Activated T-helper 2 cell treated with anti-CD3 and anti-CD28 coated beads, Interferon-gamma antibody, Interleukin-2, Interleukin-4, amounts not matched to agents 10 μg/mL and 5 μg/mL and 100 μg/mL, durations not matched to agents 14 hours and 24 hours and 36 hours (primary cell): ENCODE data around the gene PLA2R1. TPM values are rescaled to one million over a fixed set of nuclear protein-coding genes. Genes with fewer than 3 reads are reported as not detected.

Experiments used
- DNase-seq: peaks from one replicate; pipeline ENCODE4 v3.0.0; 2021; ENCODE audit warnings: low spot score
- H3K27ac Mint-ChIP-seq: one replicate; pipeline ENCODE4 v1.8.0; 2021; ENCODE audit warnings: mixed read lengths
- H3K27me3 Mint-ChIP-seq: one replicate; pipeline ENCODE4 v1.8.0; 2021; ENCODE audit warnings: low read depth, mixed read lengths
- H3K36me3 Mint-ChIP-seq: one replicate; pipeline ENCODE4 v1.8.0; 2021; ENCODE audit warnings: low read depth, mixed read lengths
- H3K4me1 Mint-ChIP-seq: one replicate; pipeline ENCODE4 v1.8.0; 2021; ENCODE audit warnings: low read depth, mixed read lengths
- H3K4me3 Mint-ChIP-seq: one replicate; pipeline ENCODE4 v1.8.0; 2021; ENCODE audit warnings: low read depth, mild to moderate bottlenecking, moderate library complexity, mixed read lengths
- H3K9me3 Mint-ChIP-seq: one replicate; pipeline ENCODE4 v1.8.0; 2021; ENCODE audit warnings: mixed read lengths
- intact Hi-C: fragments of 100-400 bp; cut with micrococcal nuclease; formaldehyde crosslinking; loops from one replicate; pipeline ENCODE4 v1.15.1; 2023
- total RNA-seq: library from RNA; stranded (reverse); gene quantifications from 2 replicates; pipeline ENCODE4 v1.2.3, GENCODE V29; 2022

The PLA2R1 gene
- total RNA-seq, 1 donor from 2014 or later, result not detected

DNA sequence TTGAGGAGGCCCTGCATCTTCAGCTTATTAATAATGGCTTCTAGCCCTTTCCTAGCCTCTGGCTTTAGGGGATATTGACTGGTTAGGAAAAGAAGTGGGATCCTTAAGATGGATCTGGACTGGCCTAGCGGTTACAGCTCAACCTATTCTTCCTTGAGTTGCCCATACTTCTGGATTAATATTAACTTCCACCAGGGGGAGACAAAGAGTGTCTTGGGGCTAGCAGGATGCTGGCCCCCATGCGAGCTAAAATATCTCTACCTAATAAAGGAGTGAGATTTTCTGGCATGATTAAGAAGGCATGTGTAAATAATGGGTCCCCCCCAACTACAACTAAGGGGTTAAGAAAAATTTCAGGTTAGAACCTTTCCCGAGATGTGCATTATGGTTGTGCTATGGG lies 23.2 kb upstream of the PLA2R1 start:
- Mint-ChIP-seq H3K4me1 (no peaks in the 10 kb centered on the region), H3K9me3 (peaks cover 42% of the 10 kb centered on the region), H3K4me3 (no peak overlapping the region), H3K27ac (no peak overlapping the region), H3K27me3 (no peaks in the 10 kb centered on the region), H3K36me3 (peaks cover 8% of the 10 kb centered on the region)
- DNase-seq, result no peak
- intact Hi-C loops, result no loop called here

GRCh38 chr2:160077912-160078810 lies 15.7 kb upstream of the PLA2R1 start:
- H3K36me3 Mint-ChIP-seq, result no peaks in the 10 kb centered on the region
- intact Hi-C loops, result no loop called here
- no peaks in the 10 kb centered on the region for H3K4me1 Mint-ChIP-seq
- no peak overlapping the region for H3K4me3 Mint-ChIP-seq
- no peak overlapping the region for H3K27ac Mint-ChIP-seq
- H3K27me3 Mint-ChIP-seq, result no peaks in the 10 kb centered on the region
- no peaks in the 10 kb centered on the region for H3K9me3 Mint-ChIP-seq
- no peak for DNase-seq

GRCh38 chr2:160076914-160077313 lies 14.5 kb upstream of the PLA2R1 start:
- no peaks in the 10 kb centered on the region for H3K36me3 Mint-ChIP-seq
- H3K4me3 Mint-ChIP-seq, result no peak overlapping the region
- peaks cover 2% of the 10 kb centered on the region for H3K27me3 Mint-ChIP-seq
- H3K9me3 Mint-ChIP-seq, result no peaks in the 10 kb centered on the region
- H3K4me1 Mint-ChIP-seq, result no peaks in the 10 kb centered on the region
- DNase-seq, result no peak
- H3K27ac Mint-ChIP-seq, result no peak overlapping the region
- intact Hi-C loops, result no loop called here

DNA sequence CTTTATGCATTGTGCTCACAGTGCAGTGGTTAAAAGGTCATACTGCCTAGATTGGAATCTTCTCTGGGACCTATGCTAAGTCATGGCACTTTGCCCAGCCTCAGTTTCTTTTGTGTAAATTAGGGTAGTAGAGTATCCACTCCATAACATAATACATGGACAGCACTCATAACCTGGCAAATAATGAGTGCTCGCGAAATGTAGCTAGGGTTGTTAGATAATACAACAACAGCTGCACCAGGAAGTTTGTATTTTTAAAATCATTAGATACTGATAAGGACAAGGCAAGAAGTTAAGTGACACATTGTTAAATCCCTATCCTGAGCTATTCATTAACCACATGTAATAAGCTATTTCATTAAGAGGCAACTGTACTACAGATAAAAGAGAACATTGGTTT lies 13.8 kb upstream of the PLA2R1 start:
- Mint-ChIP-seq H3K4me3 (no peak overlapping the region), H3K27me3 (peaks cover 2% of the 10 kb centered on the region)

DNA sequence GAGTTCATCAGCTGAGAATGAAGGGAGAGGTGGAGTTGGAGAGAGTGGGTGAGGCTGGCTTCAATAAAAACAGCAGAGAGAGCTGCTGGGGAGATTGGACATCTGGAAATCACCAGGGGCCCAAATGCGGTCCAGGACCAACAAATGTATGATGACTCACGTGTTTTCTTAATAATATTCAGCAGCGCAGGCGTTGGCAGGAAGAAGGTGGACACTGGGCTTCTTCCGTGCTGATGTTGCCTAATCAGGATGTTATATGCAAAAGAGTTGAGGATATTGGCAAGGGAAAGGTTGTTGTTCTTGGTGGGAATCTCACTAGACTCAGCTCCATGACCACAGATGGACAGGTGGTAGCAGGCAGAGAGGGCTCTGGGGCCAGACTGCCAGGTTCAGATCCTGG lies 12.8 kb upstream of the PLA2R1 start:
- intact Hi-C loops, result no loop called here
- Mint-ChIP-seq H3K9me3 (no peaks in the 10 kb centered on the region), H3K27me3 (peaks cover 2% of the 10 kb centered on the region), H3K36me3 (no peaks in the 10 kb centered on the region), H3K4me3 (no peak overlapping the region), H3K27ac (no peak overlapping the region), H3K4me1 (no peaks in the 10 kb centered on the region)
- no peak for DNase-seq

More for the DNA sequence above, 13.8 kb upstream of the PLA2R1 start:
- DNase-seq, result no peak
- Mint-ChIP-seq H3K36me3 (no peaks in the 10 kb centered on the region), H3K27ac (no peak overlapping the region), H3K4me1 (no peaks in the 10 kb centered on the region), H3K9me3 (no peaks in the 10 kb centered on the region)
- intact Hi-C loops, result no loop called here

GRCh38 chr2:160073284-160073888 lies 11.0 kb upstream of the PLA2R1 start:
- intact Hi-C loops, result no loop called here
- DNase-seq, result no peak
- Mint-ChIP-seq H3K36me3 (no peaks in the 10 kb centered on the region), H3K27me3 (peaks cover 2% of the 10 kb centered on the region), H3K4me3 (no peak overlapping the region), H3K27ac (no peak overlapping the region), H3K9me3 (peaks cover 5% of the 10 kb centered on the region), H3K4me1 (no peaks in the 10 kb centered on the region)

- Mint-ChIP-seq H3K27ac (no peak overlapping the region), H3K27me3 (peaks cover 17% of the 10 kb centered on the region), H3K4me1 (no peaks in the 10 kb centered on the region), H3K36me3 (no peaks in the 10 kb centered on the region), H3K4me3 (no peak overlapping the region), H3K9me3 (peaks cover 5% of the 10 kb centered on the region)
- intact Hi-C loops, result no loop called here
- DNase-seq, result no peak
Measured at GRCh38 chr2:160068906-160069305, 6.5 kb upstream of the PLA2R1 start.

GRCh38 chr2:160064916-160065315 lies 2.5 kb upstream of the PLA2R1 start:
- Mint-ChIP-seq H3K27me3 (peaks cover 42% of the 10 kb centered on the region), H3K9me3 (peaks cover 5% of the 10 kb centered on the region), H3K27ac (no peak overlapping the region), H3K4me1 (peaks cover 2% of the 10 kb centered on the region), H3K36me3 (no peaks in the 10 kb centered on the region), H3K4me3 (no peak overlapping the region)
- no peak for DNase-seq
- intact Hi-C loops, result no loop called here

DNA sequence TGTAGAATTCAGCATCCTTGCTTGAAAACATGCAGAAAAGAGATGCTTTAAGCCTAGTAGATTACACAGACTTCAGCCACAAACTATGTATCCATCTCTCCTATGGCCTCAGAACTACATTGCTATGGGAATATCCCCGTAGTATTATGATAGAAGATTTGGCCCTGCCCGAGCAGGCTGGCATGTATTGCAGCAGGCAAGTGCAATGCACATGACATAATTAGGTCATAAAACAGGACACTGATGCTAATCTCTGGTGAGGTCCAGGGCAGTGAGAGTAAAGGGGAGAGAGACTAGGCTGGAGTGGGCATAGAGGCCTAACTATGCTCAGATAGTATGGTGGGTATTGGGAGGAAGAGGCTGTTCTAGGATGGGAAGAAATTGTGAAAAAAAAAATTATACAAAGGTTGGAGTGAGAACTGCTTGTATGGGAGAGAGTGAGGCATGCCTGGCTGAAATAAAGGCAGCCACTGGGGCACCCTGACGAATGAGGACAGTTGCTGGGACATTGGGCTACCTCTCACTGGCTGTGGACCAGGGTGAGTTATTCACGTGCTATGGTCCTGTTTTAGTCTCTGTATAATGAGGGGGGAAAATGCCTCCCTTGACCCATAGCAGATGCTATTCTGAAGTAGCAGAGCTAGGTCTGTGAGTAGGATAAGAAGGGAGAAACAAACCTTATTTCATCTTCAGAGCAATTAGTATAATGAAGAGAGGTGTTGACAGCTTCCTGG lies 1.6 kb upstream of the PLA2R1 start:
- intact Hi-C loops, result no loop called here
- no peaks in the 10 kb centered on the region for H3K36me3 Mint-ChIP-seq
- H3K4me3 Mint-ChIP-seq, result no peak overlapping the region
- peaks cover 48% of the 10 kb centered on the region for H3K27me3 Mint-ChIP-seq
- peaks cover 5% of the 10 kb centered on the region for H3K9me3 Mint-ChIP-seq
- DNase-seq, result no peak
- peaks cover 2% of the 10 kb centered on the region for H3K4me1 Mint-ChIP-seq
- H3K27ac Mint-ChIP-seq, result no peak overlapping the region

GRCh38 chr2:160063271-160063670 lies 856 bp upstream of the PLA2R1 start:
- DNase-seq, result no peak

GRCh38 chr2:160061944-160062291 lies 497 bp downstream of the PLA2R1 start:
- Mint-ChIP-seq H3K9me3 (no peaks in the 10 kb centered on the region), H3K4me3 (no peak overlapping the region), H3K36me3 (no peaks in the 10 kb centered on the region), H3K27ac (no peak overlapping the region), H3K27me3 (peaks cover 50% of the 10 kb centered on the region), H3K4me1 (peaks cover 2% of the 10 kb centered on the region)
- no peak for DNase-seq
- intact Hi-C loops, result no loop called here

More at GRCh38 chr2:160063271-160063670, 856 bp upstream of the PLA2R1 start:
- Mint-ChIP-seq H3K4me1 (peaks cover 2% of the 10 kb centered on the region), H3K9me3 (no peaks in the 10 kb centered on the region), H3K27me3 (peaks cover 50% of the 10 kb centered on the region), H3K27ac (no peak overlapping the region), H3K4me3 (no peak overlapping the region), H3K36me3 (no peaks in the 10 kb centered on the region)
- intact Hi-C loops, result no loop called here

DNA sequence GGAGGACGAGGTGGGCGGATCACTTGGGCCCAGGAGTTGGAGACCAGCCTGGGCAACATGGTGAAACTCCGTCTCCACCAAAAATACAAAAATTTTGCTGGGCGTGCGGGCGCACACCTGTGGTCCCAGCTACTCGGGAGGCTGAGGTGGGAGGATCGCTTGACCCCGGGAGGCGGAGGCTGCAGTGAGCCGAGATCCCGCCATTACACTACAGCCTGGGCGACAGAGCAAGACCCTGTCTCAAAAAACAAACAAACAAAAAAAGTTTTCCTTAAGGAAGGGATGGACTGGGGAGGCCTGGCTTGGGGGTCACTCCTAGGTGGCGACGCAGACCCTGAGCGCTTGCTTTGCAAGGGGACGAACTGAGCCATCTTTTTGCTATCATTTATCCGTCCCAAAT lies 882 bp downstream of the PLA2R1 start:
- peaks cover 2% of the 10 kb centered on the region for H3K4me1 Mint-ChIP-seq
- no peaks in the 10 kb centered on the region for H3K36me3 Mint-ChIP-seq
- no peak overlapping the region for H3K27ac Mint-ChIP-seq
- peaks cover 50% of the 10 kb centered on the region for H3K27me3 Mint-ChIP-seq
- no peak for DNase-seq
- no peaks in the 10 kb centered on the region for H3K9me3 Mint-ChIP-seq
- intact Hi-C loops, result no loop called here
- H3K4me3 Mint-ChIP-seq, result no peak overlapping the region

DNA sequence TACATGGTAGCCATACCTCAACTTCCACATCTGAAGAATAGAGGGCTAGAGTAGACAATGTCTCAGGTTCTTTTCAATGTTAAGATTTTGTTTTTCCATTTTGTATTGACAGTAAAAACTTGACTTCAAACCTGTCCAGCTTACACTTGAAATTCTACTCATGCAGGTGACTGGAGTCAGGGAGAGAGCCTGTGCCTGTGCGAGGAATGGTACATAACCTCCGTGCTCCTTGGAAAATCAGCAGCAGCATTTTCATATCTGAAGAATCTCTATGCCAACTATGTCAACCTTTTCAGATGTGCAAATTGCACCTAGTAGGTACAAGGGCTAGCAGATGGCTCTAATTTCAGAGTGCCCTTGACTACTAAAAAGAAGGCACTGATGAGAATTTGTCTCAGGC lies 2.1 kb downstream of the PLA2R1 start:
- Mint-ChIP-seq H3K27ac (no peak overlapping the region), H3K27me3 (peaks cover 47% of the 10 kb centered on the region)

More for the DNA sequence above, 2.1 kb downstream of the PLA2R1 start:
- intact Hi-C loops, result no loop called here
- Mint-ChIP-seq H3K9me3 (no peaks in the 10 kb centered on the region), H3K4me1 (peaks cover 2% of the 10 kb centered on the region), H3K4me3 (no peak overlapping the region), H3K36me3 (no peaks in the 10 kb centered on the region)
- DNase-seq, result no peak
